Measurements from ENCODE around the gene MT1G. TPM values are rescaled to one million over a fixed set of nuclear protein-coding genes. Genes with fewer than 3 reads are reported as not detected.

Gene MT1G
- total RNA-seq, 1 experiment from 2014 or later = not detected

DNA sequence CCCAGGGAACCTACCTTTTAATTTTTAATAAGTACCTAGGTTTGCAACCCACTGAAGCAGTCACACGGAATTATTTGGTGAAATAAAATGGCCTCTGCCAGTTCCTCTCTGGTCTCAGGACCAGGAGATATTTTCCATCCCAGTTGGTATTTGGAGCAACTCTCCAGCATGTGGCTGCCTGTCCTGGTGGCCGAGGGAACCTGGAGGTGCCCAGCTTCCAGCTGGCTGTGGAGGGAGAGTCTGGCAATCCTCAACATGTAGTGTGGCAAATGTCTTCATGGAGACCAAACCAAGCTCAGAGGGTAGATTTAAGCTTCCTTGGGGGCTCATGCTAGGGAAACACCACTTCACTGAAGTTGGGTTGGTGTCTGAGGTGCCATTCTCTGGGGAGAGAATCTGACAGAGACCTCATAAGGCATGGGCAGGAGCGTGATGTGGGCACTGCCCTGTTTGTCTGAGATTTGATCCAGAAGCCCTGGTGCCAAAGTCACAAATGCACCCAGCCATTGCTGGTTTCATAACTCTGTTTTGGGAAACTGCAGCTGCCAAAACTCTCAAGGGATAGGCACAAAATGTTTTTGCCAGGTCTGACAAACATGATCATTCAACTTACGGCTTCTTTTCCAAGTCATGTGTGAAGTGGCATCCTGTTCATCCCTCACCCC is 17.2 kb upstream of the MT1G start:
- TF ChIP-seq EZH2phosphoT487 (IDR thresholded peaks at IDR 0.05; ENCODE audit: borderline replicate concordance, low read length) (no peak), CTCF (conservative IDR thresholded peaks at IDR 0.05; ENCODE audit: low read depth, low read length) (no peak), EZH2 (IDR thresholded peaks at IDR 0.05; ENCODE audit: low read length, unreplicated experiment) (no peak)
- DNase-seq = no peak
- H3K4me2 ChIP-seq (ENCODE audit: low read length) = no peak overlapping the region
- POLR2A ChIA-PET (ENCODE audit: unreplicated experiment) = no interaction called here
- CTCF ChIA-PET = no interaction called here
- H4K20me1 ChIP-seq (ENCODE audit: low read length) = no peaks in the 10 kb centered on the region
- H3K4me1 ChIP-seq (ENCODE audit: insufficient read depth, low read length) = peaks cover 27% of the 10 kb centered on the region
- H3K9me3 ChIP-seq (ENCODE audit: low read length) = no peaks in the 10 kb centered on the region
- H2AFZ ChIP-seq (ENCODE audit: low read length) = no peak overlapping the region
- no peaks in the 10 kb centered on the region for H3F3A ChIP-seq (ENCODE audit: low read length, unreplicated experiment)
- no peak overlapping the region for H3K4me3 ChIP-seq (ENCODE audit: low read length)
- no peak overlapping the region for H3K9ac ChIP-seq (ENCODE audit: low read length)
- H3K36me3 ChIP-seq (ENCODE audit: low read depth, low read length) = no peaks in the 10 kb centered on the region
- intact Hi-C loops (cut with micrococcal nuclease) = loop anchor here (5.0 kb wide), 1 partner anchor 78 kb away; the partner anchor contains the start of gene MT2A
- no peak overlapping the region for H3K27ac ChIP-seq (ENCODE audit: low read length)
- no TSS peak for BruUV-seq (replicated peaks)
- peaks cover 8% of the 10 kb centered on the region; the same call in 1 of the 2 replicates for H3K79me2 ChIP-seq (ENCODE audit: low read length)
- no peaks in the 10 kb centered on the region for H3K27me3 ChIP-seq (ENCODE audit: low read length)
- no peaks in the 10 kb centered on the region for H3K9me2 ChIP-seq (replicated peaks; ENCODE audit: low read length)
- no peak for ATAC-seq

- DNase-seq (no peak), ATAC-seq (no peak)
- no TSS peak for BruUV-seq (replicated peaks)
- H3F3A ChIP-seq (ENCODE audit: low read length, unreplicated experiment) = no peaks in the 10 kb centered on the region
- POLR2A ChIA-PET (ENCODE audit: unreplicated experiment) = no interaction called here
- peaks cover 8% of the 10 kb centered on the region; the same call in 1 of the 2 replicates for H3K79me2 ChIP-seq (ENCODE audit: low read length)
- H3K9ac ChIP-seq (ENCODE audit: low read length) = no peak overlapping the region
- peaks cover 33% of the 10 kb centered on the region for H3K4me1 ChIP-seq (ENCODE audit: insufficient read depth, low read length)
- no peaks in the 10 kb centered on the region for H3K27me3 ChIP-seq (ENCODE audit: low read length)
- no peaks in the 10 kb centered on the region for H4K20me1 ChIP-seq (ENCODE audit: low read length)
- intact Hi-C loops (cut with micrococcal nuclease) = loop anchor here (5.0 kb wide), 1 partner anchor 77 kb away; the partner anchor contains the start of gene MT2A
- no peak overlapping the region for H3K27ac ChIP-seq (ENCODE audit: low read length)
- H2AFZ ChIP-seq (ENCODE audit: low read length) = no peak overlapping the region
- no peaks in the 10 kb centered on the region for H3K9me2 ChIP-seq (replicated peaks; ENCODE audit: low read length)
- TF ChIP-seq CTCF (conservative IDR thresholded peaks at IDR 0.05; ENCODE audit: low read depth, low read length) = no peak
- no peak for TF ChIP-seq EZH2phosphoT487 (IDR thresholded peaks at IDR 0.05; ENCODE audit: borderline replicate concordance, low read length)
- no peak for TF ChIP-seq EZH2 (IDR thresholded peaks at IDR 0.05; ENCODE audit: low read length, unreplicated experiment)
- H3K4me2 ChIP-seq (ENCODE audit: low read length) = no peak overlapping the region
- CTCF ChIA-PET = no interaction called here
- no peaks in the 10 kb centered on the region for H3K9me3 ChIP-seq (ENCODE audit: low read length)
- H3K36me3 ChIP-seq (ENCODE audit: low read depth, low read length) = no peaks in the 10 kb centered on the region
- H3K4me3 ChIP-seq (ENCODE audit: low read length) = no peak overlapping the region
These were observed 16.5 kb upstream of the MT1G start for GRCh38 chr16:56684256-56684925.
